Endothelial cell of umbilical vein (primary cell): ENCODE results near the gene SBK3. TPM values are rescaled to one million over a fixed set of nuclear protein-coding genes. Genes with fewer than 3 reads are reported as not detected.
A peak's percentile ranks its signal among the peaks of the same experiment; 100 is the strongest.

Experiments
- BruUV-seq: library from RNA; stranded (reverse); fragments of 400-500 nt; replicated peaks from 2 replicates; lab custom pipeline; 2021; lab: Mats Ljungman, UMichigan
- CTCF ChIA-PET: fragments of 300-600, 350-600 bp; sonication (Branson Sonifier 250); formaldehyde crosslinking; loops from one replicate; lab custom pipeline; 2021; ENCODE audit warnings: antibody characterized with exemption, inconsistent platforms; lab: Charles Lee
- POLR2A ChIA-PET: fragments of 300-600, 350-600 bp; sonication (Branson Sonifier 250); formaldehyde crosslinking; loops from one replicate; lab custom pipeline; 2021; ENCODE audit warnings: antibody characterized with exemption, inconsistent platforms; lab: Charles Lee
- DNase-seq: peaks from one replicate; pipeline ENCODE4 v3.0.0-alpha.2; 2011; ENCODE audit warnings: low read depth, low spot score
- FAIRE-seq: peaks from 2 replicates; lab custom pipeline; 2011; peaks lifted over from hg19 to GRCh38; lab: Jason Lieb, UNC
- H2AFZ ChIP-seq: 2 replicates; pipeline ENCODE4 v1.6.0; 2012; ENCODE audit warnings: low read depth, low read length, control low read depth, inconsistent platforms
- H3K27ac ChIP-seq: 2 replicates; pipeline ENCODE4 v1.5.1; 2011; ENCODE audit warnings: low read depth, mild to moderate bottlenecking, control low read depth, low read length, moderate library complexity; ENCODE audit not compliant: insufficient read depth
- H3K27me3 ChIP-seq, 2 experiments: 2 replicates each; pipeline versions ENCODE4 v1.6.0 to v1.6.1; 2011; ENCODE audit warnings: low read length in 2 of 2, mixed read lengths in 1 of 2; ENCODE audit not compliant: control insufficient read depth in 2 of 2, insufficient read depth in 2 of 2
- H3K36me3 ChIP-seq, 2 experiments: 2 replicates in 1 of 2; 3 replicates in 1 of 2; pipeline ENCODE4 v1.5.1; 2011; ENCODE audit warnings: low read length in 2 of 2, mild to moderate bottlenecking in 1 of 2, moderate library complexity in 1 of 2; ENCODE audit not compliant: control insufficient read depth in 2 of 2, insufficient read depth in 2 of 2; ENCODE audit errors: extremely low read depth in 1 of 2
- H3K4me1 ChIP-seq: 3 replicates; pipeline ENCODE4 v1.5.1; 2011; ENCODE audit warnings: mild to moderate bottlenecking, low read length; ENCODE audit not compliant: control insufficient read depth, insufficient read depth; ENCODE audit errors: extremely low read depth
- H3K4me2 ChIP-seq: 2 replicates; pipeline ENCODE4 v1.6.1; 2011; ENCODE audit warnings: low read length, control low read depth, mixed read lengths; ENCODE audit not compliant: insufficient read depth
- H3K4me3 ChIP-seq, 3 experiments: fragments of 200-600 bp in 1 of 3; sonication (generic), shearing (Covaris generic) in 1 of 3; replicated peaks in 1 of 3; 2 replicates each; pipeline ENCODE4 v1.5.1; 2011 to 2016; ENCODE audit warnings: control low read depth in 3 of 3, low read length in 3 of 3, mild to moderate bottlenecking in 2 of 3, inconsistent platforms in 1 of 3, low read depth in 1 of 3, moderate library complexity in 1 of 3; ENCODE audit not compliant: insufficient read depth in 1 of 3
- H3K79me2 ChIP-seq: 2 replicates; pipeline ENCODE4 v1.6.0; 2012; ENCODE audit warnings: low read length, inconsistent platforms; ENCODE audit not compliant: control insufficient read depth, insufficient read depth
- H3K9ac ChIP-seq: replicated peaks from 2 replicates; pipeline ENCODE3; 2011; ENCODE audit warnings: low read length, control low read depth; ENCODE audit not compliant: insufficient read depth; ENCODE audit errors: extremely low read depth
- H3K9me1 ChIP-seq: replicated peaks from 3 replicates; pipeline ENCODE4 v1.6.0; 2011; ENCODE audit warnings: mild to moderate bottlenecking, low read length; ENCODE audit not compliant: control insufficient read depth, insufficient read depth; ENCODE audit errors: extremely low read depth
- H3K9me3 ChIP-seq: replicated peaks from 2 replicates; pipeline ENCODE4 v1.5.1; 2012; ENCODE audit warnings: low read length, inconsistent platforms; ENCODE audit not compliant: control insufficient read depth, insufficient read depth
- H4K20me1 ChIP-seq: replicated peaks from 2 replicates; pipeline ENCODE3; 2011; ENCODE audit warnings: mild to moderate bottlenecking, low read length; ENCODE audit not compliant: control insufficient read depth, insufficient read depth; ENCODE audit errors: extremely low read depth
- EZH2 ChIP-seq: IDR thresholded peaks from 2 replicates; pipeline ENCODE4 v1.6.1; 2012; ENCODE audit warnings: borderline replicate concordance, low read depth, mild to moderate bottlenecking, moderate library complexity, low read length, inconsistent platforms; ENCODE audit not compliant: severe bottlenecking
- FOS ChIP-seq: IDR thresholded peaks from 2 replicates; pipeline ENCODE4 v1.6.1; 2011; ENCODE audit warnings: mild to moderate bottlenecking, low read length, moderate library complexity, borderline replicate concordance; ENCODE audit not compliant: insufficient read depth
- GATA2 ChIP-seq: IDR thresholded peaks from 2 replicates; pipeline ENCODE4 v1.7.0; 2011; ENCODE audit warnings: low read depth, mild to moderate bottlenecking, moderate library complexity, mixed read lengths, low read length; ENCODE audit not compliant: insufficient read length, insufficient read depth
- JUN ChIP-seq: IDR thresholded peaks from 2 replicates; pipeline ENCODE4 v1.6.1; 2011; ENCODE audit warnings: borderline replicate concordance, low read depth; ENCODE audit not compliant: insufficient read length, insufficient read depth
- MYC ChIP-seq: IDR thresholded peaks from one replicate; pipeline ENCODE4 v1.6.1; 2011; ENCODE audit warnings: mild to moderate bottlenecking, low read depth, low read length
- POLR2A ChIP-seq: IDR thresholded peaks from 2 replicates; pipeline ENCODE4 v1.6.1; 2012; ENCODE audit warnings: low read depth, mild to moderate bottlenecking, control low read depth, low read length
- POLR2AphosphoS5 ChIP-seq: IDR thresholded peaks from 2 replicates; pipeline ENCODE4 v1.6.1; 2012; ENCODE audit warnings: low read depth, mild to moderate bottlenecking, control low read depth, low read length, moderate library complexity; ENCODE audit not compliant: insufficient read depth
- dilution Hi-C: fragments of 300-500 bp; cut with MboI; formaldehyde crosslinking; loops from one replicate; pipeline ENCODE4 v1.15.0; 2019; ENCODE audit warnings: low sequenced_read_pairs; ENCODE audit not compliant: extremely low pct_ligation_motif_present
- intact Hi-C: fragments of 100-400 bp; cut with micrococcal nuclease; formaldehyde crosslinking; loops from one replicate; pipeline ENCODE4 v1.10.0; 2022
- polyA plus RNA-seq, 4 experiments: library from polyadenylated mRNA; depleted of rRNA in 3 of 4; stranded (reverse) in 3 of 4; unstranded in 1 of 4; fragments of >200 nt; gene quantifications; 2 replicates each; pipeline versions ENCODE4 v1.2.1 to v1.2.3, GENCODE V29; 2011 to 2012; ENCODE audit warnings: missing spikeins in 1 of 4
- total RNA-seq: library from RNA; stranded (reverse); gene quantifications from 2 replicates; pipeline ENCODE4 v1.2.3, GENCODE V29; 2021
- TF ChIP-seq, protein P1 (sequence below): IDR thresholded peaks from 2 replicates; pipeline ENCODE4 v1.6.1; 2011; ENCODE audit not compliant: insufficient read depth, insufficient read length
- TF ChIP-seq, protein P2 (sequence below), 2 donors: IDR thresholded peaks; 1 replicate in 1 of 2; 2 replicates in 1 of 2; pipeline ENCODE4 v1.5.1; 2011; ENCODE audit warnings: low read length in 2 of 2, mild to moderate bottlenecking in 2 of 2, moderate library complexity in 2 of 2, control low read depth in 1 of 2, inconsistent platforms in 1 of 2, low read depth in 1 of 2; ENCODE audit not compliant: insufficient read depth in 1 of 2; ENCODE audit errors: extremely low read depth in 1 of 2

The SBK3 gene
- total and polyA plus RNA-seq, 2 donors (not counting 3 experiments of a cell fraction or from before 2014, with no cell fraction given): 0.18 to 0.62 TPM

DNA sequence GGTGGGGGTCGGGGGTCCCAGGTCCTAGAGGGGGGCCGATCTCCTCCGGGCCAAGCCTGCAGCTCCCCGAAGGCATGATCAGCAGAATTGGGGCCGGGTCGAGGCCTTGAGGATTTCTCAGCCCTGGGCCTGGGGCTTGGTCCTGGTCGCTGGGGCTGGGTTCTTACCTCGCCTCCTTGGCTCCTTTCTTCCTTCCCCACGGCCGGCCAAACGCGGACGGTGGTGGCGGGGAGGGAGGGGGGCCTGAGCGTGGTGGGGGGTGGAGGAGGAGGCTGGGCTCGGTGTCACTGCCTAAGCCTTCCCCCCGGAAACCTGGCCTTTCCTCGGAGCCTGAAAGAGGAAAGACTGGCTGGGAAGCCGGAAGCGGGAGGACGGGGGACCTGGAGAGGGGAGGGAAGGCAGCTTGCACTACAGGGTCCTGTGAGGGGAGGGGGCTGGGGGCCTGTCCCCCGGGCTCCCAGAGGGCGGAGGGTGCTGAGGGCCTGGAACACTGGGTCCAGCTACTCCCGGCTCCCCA, 35.3 kb upstream of the SBK3 start, which contains the start of gene ZNF579:
Gene ZNF579, minus strand, starts transcription at position 221 of the 517 bp plus-strand sequence. CDS start 1,209 bp downstream, outside the sequence.
- Histone ChIP-seq H3K27me3 (peaks cover 4 to 7% of the 10 kb centered on the region in 2 experiments), H2AFZ (peak within 1 kb of the TSS; percentile 99), H3K9me3 (no peaks in the 10 kb centered on the region), H3K9ac (peak within 1 kb of the TSS; percentile 83), H3K36me3 (peaks cover 0 to 7% of the 10 kb centered on the region in 2 experiments), H3K9me1 (no peaks in the 10 kb centered on the region), H3K4me3 (peak within 1 kb of the TSS; percentile 62 to 98 (median 84)), H3K79me2 (peaks cover 12% of the 10 kb centered on the region), H3K4me2 (peak within 1 kb of the TSS; percentile 78), H3K27ac (peak within 1 kb of the TSS; percentile 59), H4K20me1 (no peaks in the 10 kb centered on the region), H3K4me1 (peaks cover 4% of the 10 kb centered on the region)
- POLR2A ChIA-PET: interaction anchor here (1.5 kb wide), 1 partner anchor 19 kb away, joined by 5 read pairs; the partner anchor contains the start of gene FIZ1
- intact Hi-C loops: loop anchor here (1.0 to 2.0 kb wide), 3 partner anchors 18 to 63 kb away; partner anchors contain the start of gene FIZ1
- no peak for TF ChIP-seq FOS
- TF ChIP-seq GATA2: no peak
- TF ChIP-seq, protein P1, sequence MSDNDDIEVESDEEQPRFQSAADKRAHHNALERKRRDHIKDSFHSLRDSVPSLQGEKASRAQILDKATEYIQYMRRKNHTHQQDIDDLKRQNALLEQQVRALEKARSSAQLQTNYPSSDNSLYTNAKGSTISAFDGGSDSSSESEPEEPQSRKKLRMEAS: no peak
- no peak for TF ChIP-seq EZH2
- TF ChIP-seq POLR2AphosphoS5: peak; percentile 47
- TF ChIP-seq MYC: peak; percentile 58
- TF ChIP-seq POLR2A: peak; percentile 17
- TF ChIP-seq, protein P2, sequence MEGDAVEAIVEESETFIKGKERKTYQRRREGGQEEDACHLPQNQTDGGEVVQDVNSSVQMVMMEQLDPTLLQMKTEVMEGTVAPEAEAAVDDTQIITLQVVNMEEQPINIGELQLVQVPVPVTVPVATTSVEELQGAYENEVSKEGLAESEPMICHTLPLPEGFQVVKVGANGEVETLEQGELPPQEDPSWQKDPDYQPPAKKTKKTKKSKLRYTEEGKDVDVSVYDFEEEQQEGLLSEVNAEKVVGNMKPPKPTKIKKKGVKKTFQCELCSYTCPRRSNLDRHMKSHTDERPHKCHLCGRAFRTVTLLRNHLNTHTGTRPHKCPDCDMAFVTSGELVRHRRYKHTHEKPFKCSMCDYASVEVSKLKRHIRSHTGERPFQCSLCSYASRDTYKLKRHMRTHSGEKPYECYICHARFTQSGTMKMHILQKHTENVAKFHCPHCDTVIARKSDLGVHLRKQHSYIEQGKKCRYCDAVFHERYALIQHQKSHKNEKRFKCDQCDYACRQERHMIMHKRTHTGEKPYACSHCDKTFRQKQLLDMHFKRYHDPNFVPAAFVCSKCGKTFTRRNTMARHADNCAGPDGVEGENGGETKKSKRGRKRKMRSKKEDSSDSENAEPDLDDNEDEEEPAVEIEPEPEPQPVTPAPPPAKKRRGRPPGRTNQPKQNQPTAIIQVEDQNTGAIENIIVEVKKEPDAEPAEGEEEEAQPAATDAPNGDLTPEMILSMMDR (IDR thresholded peaks at IDR 0.05; ENCODE audit: extremely low read depth in 1 of 2, insufficient read depth in 1 of 2, low read depth in 1 of 2, low read length in 2 of 2): no peak
- no peak for TF ChIP-seq JUN
- dilution Hi-C loops: no loop called here
- DNase-seq (peak; percentile 81), FAIRE-seq (peak; percentile 77)
- CTCF ChIA-PET: interaction anchor here (0.6 to 1.0 kb wide), 3 partner anchors 24 to 77 kb away, joined by 3 read pairs; no protein-coding TSS in a partner anchor
- no TSS peak for BruUV-seq
